ENCODE results near the gene KCNIP4.

KCNIP4 gene

GRCh38 chr4:21680326-21680898 lies 268.2 kb downstream of the KCNIP4 start:
- H3K36me3 Mint-ChIP-seq: no peaks in the 10 kb centered on the region
- no peaks in the 10 kb centered on the region for H3K4me1 Mint-ChIP-seq (ENCODE audit: low read depth)
- H3K27me3 Mint-ChIP-seq: no peaks in the 10 kb centered on the region
- H3K27ac Mint-ChIP-seq: no peak overlapping the region
- H3K9me3 Mint-ChIP-seq (ENCODE audit: low read depth): peaks cover 7% of the 10 kb centered on the region
- no peak overlapping the region for H3K4me3 Mint-ChIP-seq

GRCh38 chr4:21678711-21679110 lies 269.9 kb downstream of the KCNIP4 start:
- peaks cover 7% of the 10 kb centered on the region for H3K9me3 Mint-ChIP-seq (ENCODE audit: low read depth)
- H3K4me1 Mint-ChIP-seq (ENCODE audit: low read depth): no peaks in the 10 kb centered on the region
- no peak overlapping the region for H3K4me3 Mint-ChIP-seq
- H3K27me3 Mint-ChIP-seq: no peaks in the 10 kb centered on the region
- no peak overlapping the region for H3K27ac Mint-ChIP-seq
- H3K36me3 Mint-ChIP-seq: no peaks in the 10 kb centered on the region

GRCh38 chr4:21677173-21677572 lies 271.4 kb downstream of the KCNIP4 start:
- Mint-ChIP-seq H3K27me3 (no peaks in the 10 kb centered on the region), H3K27ac (no peak overlapping the region), H3K4me3 (no peak overlapping the region), H3K36me3 (no peaks in the 10 kb centered on the region), H3K4me1 (ENCODE audit: low read depth) (no peaks in the 10 kb centered on the region), H3K9me3 (ENCODE audit: low read depth) (peaks cover 7% of the 10 kb centered on the region)

GRCh38 chr4:21664355-21664754 lies 284.2 kb downstream of the KCNIP4 start:
- Mint-ChIP-seq H3K4me1 (ENCODE audit: low read depth) (no peaks in the 10 kb centered on the region), H3K27ac (no peak overlapping the region), H3K4me3 (no peak overlapping the region), H3K27me3 (no peaks in the 10 kb centered on the region), H3K36me3 (no peaks in the 10 kb centered on the region), H3K9me3 (ENCODE audit: low read depth) (peaks cover 10% of the 10 kb centered on the region)

- Mint-ChIP-seq H3K27me3 (no peaks in the 10 kb centered on the region), H3K27ac (no peak overlapping the region), H3K9me3 (ENCODE audit: low read depth) (no peaks in the 10 kb centered on the region), H3K4me1 (ENCODE audit: low read depth) (no peaks in the 10 kb centered on the region), H3K36me3 (no peaks in the 10 kb centered on the region), H3K4me3 (no peak overlapping the region)
These were observed 291.7 kb downstream of the KCNIP4 start for GRCh38 chr4:21656832-21657231.

- H3K9me3 Mint-ChIP-seq (ENCODE audit: low read depth): no peaks in the 10 kb centered on the region
- H3K36me3 Mint-ChIP-seq: no peaks in the 10 kb centered on the region
- no peaks in the 10 kb centered on the region for H3K4me1 Mint-ChIP-seq (ENCODE audit: low read depth)
- H3K27me3 Mint-ChIP-seq: no peaks in the 10 kb centered on the region
- H3K4me3 Mint-ChIP-seq: no peak overlapping the region
- no peak overlapping the region for H3K27ac Mint-ChIP-seq
These were observed 293.5 kb downstream of the KCNIP4 start for GRCh38 chr4:21655031-21655430.

GRCh38 chr4:21652508-21653231 lies 295.9 kb downstream of the KCNIP4 start:
- H3K36me3 Mint-ChIP-seq: no peaks in the 10 kb centered on the region
- no peak overlapping the region for H3K27ac Mint-ChIP-seq
- no peaks in the 10 kb centered on the region for H3K27me3 Mint-ChIP-seq
- H3K4me3 Mint-ChIP-seq: no peak overlapping the region
- H3K4me1 Mint-ChIP-seq (ENCODE audit: low read depth): no peaks in the 10 kb centered on the region
- peaks cover 4% of the 10 kb centered on the region for H3K9me3 Mint-ChIP-seq (ENCODE audit: low read depth)

- H3K27ac Mint-ChIP-seq: no peak overlapping the region
- no peaks in the 10 kb centered on the region for H3K36me3 Mint-ChIP-seq
- no peaks in the 10 kb centered on the region for H3K27me3 Mint-ChIP-seq
- no peaks in the 10 kb centered on the region for H3K4me1 Mint-ChIP-seq (ENCODE audit: low read depth)
- no peak overlapping the region for H3K4me3 Mint-ChIP-seq
- peaks cover 4% of the 10 kb centered on the region for H3K9me3 Mint-ChIP-seq (ENCODE audit: low read depth)
These were observed 299.0 kb downstream of the KCNIP4 start for GRCh38 chr4:21649391-21650090.

GRCh38 chr4:21645776-21646175 lies 302.8 kb downstream of the KCNIP4 start:
- Mint-ChIP-seq H3K36me3 (no peaks in the 10 kb centered on the region), H3K27ac (no peak overlapping the region), H3K27me3 (no peaks in the 10 kb centered on the region), H3K4me1 (ENCODE audit: low read depth) (no peaks in the 10 kb centered on the region), H3K9me3 (ENCODE audit: low read depth) (peaks cover 4% of the 10 kb centered on the region), H3K4me3 (no peak overlapping the region)

- Mint-ChIP-seq H3K4me1 (ENCODE audit: low read depth) (no peaks in the 10 kb centered on the region), H3K36me3 (no peaks in the 10 kb centered on the region), H3K27me3 (no peaks in the 10 kb centered on the region), H3K27ac (no peak overlapping the region), H3K4me3 (no peak overlapping the region), H3K9me3 (ENCODE audit: low read depth) (no peaks in the 10 kb centered on the region)
These were observed 306.9 kb downstream of the KCNIP4 start for GRCh38 chr4:21641696-21642095.

GRCh38 chr4:21638171-21638725 lies 310.3 kb downstream of the KCNIP4 start:
- no peaks in the 10 kb centered on the region for H3K4me1 Mint-ChIP-seq (ENCODE audit: low read depth)
- H3K4me3 Mint-ChIP-seq: no peak overlapping the region
- peaks cover 3% of the 10 kb centered on the region for H3K9me3 Mint-ChIP-seq (ENCODE audit: low read depth)
- no peaks in the 10 kb centered on the region for H3K27me3 Mint-ChIP-seq
- no peaks in the 10 kb centered on the region for H3K36me3 Mint-ChIP-seq
- no peak overlapping the region for H3K27ac Mint-ChIP-seq

GRCh38 chr4:21628916-21629610 lies 319.5 kb downstream of the KCNIP4 start:
- Mint-ChIP-seq H3K4me3 (no peak overlapping the region), H3K4me1 (ENCODE audit: low read depth) (no peaks in the 10 kb centered on the region), H3K9me3 (ENCODE audit: low read depth) (peaks cover 4% of the 10 kb centered on the region), H3K36me3 (no peaks in the 10 kb centered on the region), H3K27ac (no peak overlapping the region), H3K27me3 (no peaks in the 10 kb centered on the region)

- Mint-ChIP-seq H3K27me3 (no peaks in the 10 kb centered on the region), H3K4me1 (ENCODE audit: low read depth) (no peaks in the 10 kb centered on the region), H3K4me3 (no peak overlapping the region), H3K36me3 (no peaks in the 10 kb centered on the region), H3K9me3 (ENCODE audit: low read depth) (peaks cover 4% of the 10 kb centered on the region), H3K27ac (no peak overlapping the region)
These were observed 320.4 kb downstream of the KCNIP4 start for GRCh38 chr4:21628116-21628670.

GRCh38 chr4:21625447-21625846 lies 323.1 kb downstream of the KCNIP4 start:
- Mint-ChIP-seq H3K36me3 (no peaks in the 10 kb centered on the region), H3K9me3 (ENCODE audit: low read depth) (no peaks in the 10 kb centered on the region), H3K4me3 (no peak overlapping the region), H3K4me1 (ENCODE audit: low read depth) (no peaks in the 10 kb centered on the region), H3K27me3 (no peaks in the 10 kb centered on the region), H3K27ac (no peak overlapping the region)

Measured in activated naive CD8-positive, alpha-beta T cell (primary cell).